GM12878 (cell line): ENCODE data around the gene RSPH1. TPM values are rescaled to one million over a fixed set of nuclear protein-coding genes. Genes with fewer than 3 reads are reported as not detected.

Experiments
- ATAC-seq: fragments of 200-7000 bp; cut with Tn5 transposase; 3 replicates; pipeline ENCODE4 v1.9.1; 2020; ENCODE audit warnings: mild to moderate bottlenecking, moderate library complexity
- BruUV-seq: library from RNA; stranded (reverse); fragments of 400-500 nt; replicated peaks from 2 replicates; lab custom pipeline; 2021; lab: Mats Ljungman, UMichigan
- CTCF ChIA-PET: fragments of 300-600 bp; sonication (Branson Sonifier 250); formaldehyde crosslinking; extraction: SDS; loops from one replicate; lab custom pipeline; 2021; ENCODE audit warnings: inconsistent platforms; lab: Yijun Ruan, JAX
- POLR2A ChIA-PET: fragments of 350-600 bp; formaldehyde crosslinking; extraction: SDS; loops from one replicate; lab custom pipeline; 2021; ENCODE audit warnings: inconsistent platforms; lab: Charles Lee
- RAD21 ChIA-PET: fragments of 300-600 bp; sonication (Branson Sonifier 250); formaldehyde crosslinking; loops from one replicate; lab custom pipeline; 2023; ENCODE audit warnings: antibody characterized with exemption; ENCODE audit not compliant: unreplicated experiment; lab: Charles Lee
- SMC1A ChIA-PET: fragments of 300-600 bp; sonication (Branson Sonifier 250); formaldehyde crosslinking; loops from one replicate; lab custom pipeline; 2023; ENCODE audit not compliant: unreplicated experiment, uncharacterized antibody; lab: Charles Lee
- DNase-seq: peaks from one replicate; pipeline ENCODE4 v3.0.0-alpha.2; 2011; ENCODE audit warnings: low read depth, low spot score
- FAIRE-seq: peaks from 3 replicates; lab custom pipeline; 2011; peaks lifted over from hg19 to GRCh38; lab: Jason Lieb, UNC
- H2AFZ ChIP-seq: 2 replicates; pipeline ENCODE4 v1.6.0; 2011; ENCODE audit warnings: low read depth, low read length, control low read depth; ENCODE audit not compliant: control insufficient read depth
- H3K27ac ChIP-seq: 2 replicates; pipeline ENCODE4 v1.5.1; 2011; ENCODE audit warnings: control low read depth; ENCODE audit not compliant: control insufficient read depth, insufficient read depth
- H3K27me3 ChIP-seq, 2 experiments: replicated peaks in 1 of 2; 2 replicates each; pipeline versions ENCODE4 v1.6.0 to v1.6.1; 2011; ENCODE audit warnings: low read length in 1 of 2; ENCODE audit not compliant: control insufficient read depth in 2 of 2, insufficient read depth in 2 of 2
- H3K36me3 ChIP-seq, 2 experiments: 2 replicates each; pipeline ENCODE4 v1.5.1; 2011; ENCODE audit warnings: low read length in 1 of 2; ENCODE audit not compliant: control insufficient read depth in 2 of 2, insufficient read depth in 2 of 2
- H3K4me1 ChIP-seq: 2 replicates; pipeline ENCODE4 v1.6.1; 2011; ENCODE audit warnings: mild to moderate bottlenecking, low read length, moderate library complexity, mixed read lengths; ENCODE audit not compliant: control insufficient read depth, insufficient read depth
- H3K4me2 ChIP-seq: 2 replicates; pipeline ENCODE4 v1.6.0; 2011; ENCODE audit warnings: control low read depth; ENCODE audit not compliant: control insufficient read depth, insufficient read depth
- H3K4me3 ChIP-seq: fragments of 200-600 bp; sonication (generic); 2 replicates; pipeline ENCODE4 v1.5.1; 2016
- H3K79me2 ChIP-seq: 2 replicates; pipeline ENCODE4 v1.6.0; 2011; ENCODE audit warnings: low read length; ENCODE audit not compliant: control insufficient read depth, insufficient read depth
- H3K9ac ChIP-seq: 2 replicates; pipeline ENCODE4 v1.8.0; 2011; ENCODE audit warnings: low read length, control low read depth, mixed read lengths; ENCODE audit not compliant: control insufficient read depth, insufficient read depth
- H3K9me3 ChIP-seq: replicated peaks from 3 replicates; pipeline ENCODE4 v1.5.1; 2011; ENCODE audit warnings: mild to moderate bottlenecking, low read length; ENCODE audit not compliant: control insufficient read depth, insufficient read depth
- H4K20me1 ChIP-seq: 2 replicates; pipeline ENCODE4 v1.6.0; 2011; ENCODE audit not compliant: control insufficient read depth, insufficient read depth
- CUX1 ChIP-seq: IDR thresholded peaks from 2 replicates; pipeline ENCODE4 v1.6.1; 2012; ENCODE audit warnings: improper control_type of control experiment, low read depth, low read length; ENCODE audit not compliant: insufficient replicate concordance
- E2F4 ChIP-seq: IDR thresholded peaks from 2 replicates; pipeline ENCODE4 v1.6.1; 2012; ENCODE audit warnings: low read depth, low read length, improper control_type of control experiment
- ELK1 ChIP-seq: IDR thresholded peaks from 2 replicates; pipeline ENCODE4 v1.6.1; 2012; ENCODE audit warnings: low read depth, low read length, improper control_type of control experiment
- NBN ChIP-seq: fragments of 450-650 bp; IDR thresholded peaks from 2 replicates; pipeline ENCODE4 v1.6.1; 2016
- PAX5 ChIP-seq: IDR thresholded peaks from 2 replicates; pipeline ENCODE4 v1.6.1; 2011; ENCODE audit warnings: low read depth, low read length, borderline replicate concordance
- POU2F2 ChIP-seq: IDR thresholded peaks from 3 replicates; pipeline ENCODE4 v1.6.1; 2011; ENCODE audit warnings: low read depth, mild to moderate bottlenecking, low read length, borderline replicate concordance
- RAD21 ChIP-seq: IDR thresholded peaks from 2 replicates; pipeline ENCODE4 v1.6.1; 2011; ENCODE audit warnings: mild to moderate bottlenecking, low read depth, low read length, moderate library complexity; ENCODE audit not compliant: insufficient read depth
- RB1 ChIP-seq: fragments of 450-650 bp; formaldehyde crosslinking; IDR thresholded peaks from 2 replicates; pipeline ENCODE4 v1.6.1; 2017; ENCODE audit warnings: mild to moderate bottlenecking, borderline replicate concordance
- RCOR1 ChIP-seq: conservative IDR thresholded peaks from 2 replicates; pipeline ENCODE4 v1.6.1; 2012; ENCODE audit warnings: low read depth, low read length, improper control_type of control experiment
- SPI1 ChIP-seq: IDR thresholded peaks from 2 replicates; pipeline ENCODE4 v1.6.1; 2011; ENCODE audit warnings: low read depth, mild to moderate bottlenecking, low read length, moderate library complexity, borderline replicate concordance; ENCODE audit not compliant: insufficient read depth
- SREBF1 ChIP-seq: IDR thresholded peaks from 2 replicates; pipeline ENCODE4 v1.6.1; 2012; ENCODE audit warnings: mild to moderate bottlenecking, low read length
- SREBF2 ChIP-seq: IDR thresholded peaks from 2 replicates; pipeline ENCODE4 v1.6.1; 2012; ENCODE audit warnings: mild to moderate bottlenecking, low read length
- SUZ12 ChIP-seq: fragments of 200-600 bp; sonication (generic); IDR thresholded peaks from one replicate; pipeline ENCODE4 v1.6.1; 2018; ENCODE audit warnings: antibody characterized with exemption, mild to moderate bottlenecking; ENCODE audit not compliant: unreplicated experiment
- ZNF207 ChIP-seq: fragments of 450-650 bp; IDR thresholded peaks from 2 replicates; pipeline ENCODE4 v1.6.1; 2014; ENCODE audit warnings: antibody characterized with exemption, mild to moderate bottlenecking, borderline replicate concordance
- ZSCAN29 ChIP-seq: fragments of 450-650 bp; IDR thresholded peaks from 2 replicates; pipeline ENCODE4 v1.6.1; 2017; ENCODE audit warnings: mild to moderate bottlenecking, moderate library complexity
- WGBS: methylation state at CpG from one replicate; pipeline ENCODE4 v1.1.6; 2016; ENCODE audit warnings: low lambda C conversion rate; ENCODE audit not compliant: insufficient replicate concordance, insufficient coverage; ENCODE audit errors: missing lambda C conversion rate; 5-methylcytosine and 5-hydroxymethylcytosine counted together
- in situ Hi-C: fragments of 300-500 bp; cut with MboI; formaldehyde crosslinking; loops from 9 replicates; pipeline ENCODE4 v1.14.3; 2018; ENCODE audit warnings: mixed read lengths
- intact Hi-C: fragments of 100-400 bp; cut with micrococcal nuclease; formaldehyde crosslinking; loops from one replicate; pipeline ENCODE4 v1.14.2; 2022; ENCODE audit not compliant: unreplicated experiment
- polyA plus RNA-seq, 11 experiments: library from polyadenylated mRNA; depleted of rRNA in 4 of 11; unstranded in 6 of 11; stranded (reverse) in 5 of 11; fragments of >200 nt; fragmentation: Nextera tagmentation in 4 of 11; fragmentation: Illumina TruSeq in 1 of 11; extraction: Ambion mirVana in 4 of 11; extraction: Trizol in 1 of 11; gene quantifications; 1 replicate in 1 of 11; 2 replicates in 10 of 11; pipeline versions ENCODE4 v1.2.1 to v1.2.3, GENCODE V29; 2011 to 2016; ENCODE audit warnings: inconsistent platforms in 2 of 11, missing spikeins in 2 of 11, low read depth in 1 of 11
- total RNA-seq, 4 experiments: library from RNA; depleted of rRNA in 3 of 4; stranded (reverse); fragments of >200 nt in 3 of 4; fragmentation: Illumina TruSeq in 1 of 4; extraction: Trizol in 1 of 4; gene quantifications; 2 replicates each; pipeline versions ENCODE4 v1.2.1 to v1.2.3, GENCODE V29; 2013 to 2021

The RSPH1 gene
- total and polyA plus RNA-seq, 10 of the 15 experiments (the other 5 are each of a cell fraction or from before 2014, with no cell fraction given), result 0.11 to 1.4 (median 0.38) TPM

- Histone ChIP-seq H2AFZ (no peak overlapping the region), H3K36me3 (no peaks in the 10 kb centered on the region), H3K4me1 (peaks cover 14% of the 10 kb centered on the region), H3K9me3 (no peaks in the 10 kb centered on the region; the same call in 2 of the 3 replicates), H3K79me2 (no peaks in the 10 kb centered on the region), H3K27me3 (no peaks in the 10 kb centered on the region)
- ATAC-seq, result no peak
- POLR2A ChIA-PET, result no interaction called here
- intact Hi-C loops, result no loop called here
- SMC1A ChIA-PET, result interaction anchor here (1.2 to 1.5 kb wide), 2 partner anchors 19 to 25 kb away, joined by 3 read pairs; no protein-coding TSS in a partner anchor
- no peak for FAIRE-seq
- TF ChIP-seq SREBF1 (no peak), RAD21 (no peak), E2F4 (no peak), PAX5 (no peak), ZNF207 (no peak), SPI1 (no peak), CUX1 (no peak), ZSCAN29 (no peak), RCOR1 (no peak), SUZ12 (no peak), POU2F2 (no peak), RB1 (no peak), NBN (no peak), ELK1 (no peak), SREBF2 (no peak)
- TF ChIP-seq, all 136 proteins: peak for 0
- Histone ChIP-seq H3K4me2 (no peak overlapping the region), H4K20me1 (no peaks in the 10 kb centered on the region), H3K4me3 (no peak overlapping the region), H3K27ac (no peak overlapping the region), H3K9ac (no peak overlapping the region)
- DNase-seq, result no peak
- BruUV-seq, result no TSS peak
- WGBS, result 91% methylated on average over 8 of the region's 8 CpGs
- ChIA-PET CTCF (no interaction called here), RAD21 (interaction anchor here (0.6 to 4.0 kb wide), 3 partner anchors 14 to 44 kb away, joined by 3 to 16 read pairs (median 9); no protein-coding TSS in a partner anchor)
- in situ Hi-C loops, result no loop called here
Measured at GRCh38 chr21:42492201-42492600, 3.8 kb downstream of the RSPH1 start.
